Mammary epithelial cell (primary cell): Measurements from ENCODE around the gene RAB11A.

ENCODE experiments used
- EZH2 ChIP-seq: IDR thresholded peaks from 2 replicates; pipeline ENCODE4 v1.6.1; 2012; ENCODE audit warnings: low read length, inconsistent platforms, borderline replicate concordance
- TF ChIP-seq, protein P1 (sequence below), 2 donors: IDR thresholded peaks in 1 of 2; conservative IDR thresholded peaks in 1 of 2; 2 replicates each; pipeline ENCODE4 v1.5.1; 2011 to 2012; ENCODE audit warnings: inconsistent platforms in 2 of 2, low read length in 2 of 2, mild to moderate bottlenecking in 2 of 2, control low read depth in 1 of 2, low read depth in 1 of 2; ENCODE audit not compliant: insufficient read depth in 1 of 2; ENCODE audit errors: extremely low read depth in 1 of 2

DNA sequence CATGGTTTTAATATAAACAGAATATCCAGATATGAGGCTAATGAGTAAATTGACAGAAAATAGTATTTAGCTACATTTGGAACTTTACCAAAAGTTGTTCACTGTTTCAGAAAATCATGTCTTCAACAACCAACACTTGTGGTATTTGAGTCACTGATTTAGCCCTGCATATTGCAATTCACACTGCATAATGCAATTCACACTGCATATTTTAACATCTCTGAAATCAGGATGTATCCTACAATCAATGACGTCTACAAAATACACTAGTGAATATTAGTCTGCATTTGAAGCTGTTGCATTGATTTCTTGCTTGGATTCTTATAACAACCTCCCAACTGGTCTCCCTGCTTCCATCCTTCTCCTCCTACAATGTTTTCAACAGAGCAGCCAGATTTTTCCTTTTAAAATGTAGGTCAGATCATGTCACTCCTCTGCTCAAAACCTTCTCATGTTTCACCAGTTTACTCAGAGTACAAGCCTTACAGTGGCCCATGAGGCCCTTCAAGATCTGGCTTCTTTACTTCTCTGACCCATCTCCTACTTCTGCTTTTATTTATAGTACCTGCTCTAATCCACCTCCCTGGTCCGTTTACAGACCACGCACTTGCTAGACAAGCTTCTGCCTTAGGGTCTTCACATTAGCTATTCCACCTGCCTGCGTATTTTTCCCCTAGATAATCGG, 11.4 kb upstream of the RAB11A start:
- TF ChIP-seq, protein P1, sequence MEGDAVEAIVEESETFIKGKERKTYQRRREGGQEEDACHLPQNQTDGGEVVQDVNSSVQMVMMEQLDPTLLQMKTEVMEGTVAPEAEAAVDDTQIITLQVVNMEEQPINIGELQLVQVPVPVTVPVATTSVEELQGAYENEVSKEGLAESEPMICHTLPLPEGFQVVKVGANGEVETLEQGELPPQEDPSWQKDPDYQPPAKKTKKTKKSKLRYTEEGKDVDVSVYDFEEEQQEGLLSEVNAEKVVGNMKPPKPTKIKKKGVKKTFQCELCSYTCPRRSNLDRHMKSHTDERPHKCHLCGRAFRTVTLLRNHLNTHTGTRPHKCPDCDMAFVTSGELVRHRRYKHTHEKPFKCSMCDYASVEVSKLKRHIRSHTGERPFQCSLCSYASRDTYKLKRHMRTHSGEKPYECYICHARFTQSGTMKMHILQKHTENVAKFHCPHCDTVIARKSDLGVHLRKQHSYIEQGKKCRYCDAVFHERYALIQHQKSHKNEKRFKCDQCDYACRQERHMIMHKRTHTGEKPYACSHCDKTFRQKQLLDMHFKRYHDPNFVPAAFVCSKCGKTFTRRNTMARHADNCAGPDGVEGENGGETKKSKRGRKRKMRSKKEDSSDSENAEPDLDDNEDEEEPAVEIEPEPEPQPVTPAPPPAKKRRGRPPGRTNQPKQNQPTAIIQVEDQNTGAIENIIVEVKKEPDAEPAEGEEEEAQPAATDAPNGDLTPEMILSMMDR (conservative IDR thresholded peaks at IDR 0.05 in 1 of 2, IDR thresholded peaks at IDR 0.05 in 1 of 2; ENCODE audit: extremely low read depth in 1 of 2, insufficient read depth in 1 of 2, low read depth in 1 of 2, low read length in 2 of 2): no peak
- no peak for TF ChIP-seq EZH2
